Thyroid gland (tissue), 4 donors: ENCODE data around the gene UVSSA. TPM values are rescaled to one million over a fixed set of nuclear protein-coding genes. Genes with fewer than 3 reads are reported as not detected.

Experiments
- DNase-seq, 2 donors: peaks; one replicate each; pipeline ENCODE4 v3.0.0-alpha.2; 2019
- H3K27ac ChIP-seq, 3 donors: fragments of 200-600 bp; sonication (generic); 1 replicate in 2 of 3; 2 replicates in 1 of 3; pipeline ENCODE4 v1.5.1; 2016 to 2019; ENCODE audit warnings: mild to moderate bottlenecking in 1 of 3, moderate library complexity in 1 of 3
- H3K27me3 ChIP-seq: fragments of 200-600 bp; sonication (generic); one replicate; pipeline ENCODE4 v1.5.1; 2019
- H3K36me3 ChIP-seq, 2 donors: fragments of 200-600 bp; sonication (generic); one replicate each; pipeline ENCODE4 v1.5.1; 2016 to 2019
- H3K4me1 ChIP-seq, 2 donors: fragments of 200-600 bp; sonication (generic); one replicate each; pipeline ENCODE4 v1.5.1; 2017 to 2019
- H3K4me3 ChIP-seq, 3 donors: fragments of 200-600 bp; sonication (generic); replicated peaks in 1 of 3; 1 replicate in 2 of 3; 2 replicates in 1 of 3; pipeline ENCODE4 v1.5.1; 2016; ENCODE audit warnings: mild to moderate bottlenecking in 1 of 3
- H3K9me3 ChIP-seq: fragments of 200-600 bp; sonication (generic); one replicate; pipeline ENCODE4 v1.5.1; 2017
- CTCF ChIP-seq, 6 experiments: fragments of 200-600 bp in 3 of 6; fragments of 450-650 bp in 3 of 6; sonication (generic) in 3 of 6; IDR thresholded peaks; one replicate each; pipeline ENCODE4 v1.5.1; 2016 to 2019; ENCODE audit warnings: antibody characterized with exemption in 6 of 6, mild to moderate bottlenecking in 2 of 6, inconsistent platforms in 1 of 6, moderate library complexity in 1 of 6
- POLR2A ChIP-seq, 2 donors: fragments of 450-650 bp; IDR thresholded peaks; one replicate each; pipeline ENCODE4 v1.6.1; 2017; ENCODE audit warnings: antibody characterized with exemption in 2 of 2, mild to moderate bottlenecking in 2 of 2, moderate library complexity in 1 of 2
- WGBS, 2 donors: methylation state at CpG; one replicate each; pipeline ENCODE4 v1.1.5; 2017; 5-methylcytosine and 5-hydroxymethylcytosine counted together
- intact Hi-C: fragments of 100-400 bp; cut with DNase I; formaldehyde crosslinking; loops from one replicate; pipeline ENCODE4 v1.15.1; 2023
- total RNA-seq, 4 donors: library from RNA; depleted of rRNA; stranded (reverse); fragments of >200 nt; gene quantifications; one replicate each; pipeline ENCODE4 v1.2.3, GENCODE V29; 2016

UVSSA gene
- total RNA-seq, 4 donors from 2014 or later, result 16.7 to 38.7 (median 27.7) TPM

DNA sequence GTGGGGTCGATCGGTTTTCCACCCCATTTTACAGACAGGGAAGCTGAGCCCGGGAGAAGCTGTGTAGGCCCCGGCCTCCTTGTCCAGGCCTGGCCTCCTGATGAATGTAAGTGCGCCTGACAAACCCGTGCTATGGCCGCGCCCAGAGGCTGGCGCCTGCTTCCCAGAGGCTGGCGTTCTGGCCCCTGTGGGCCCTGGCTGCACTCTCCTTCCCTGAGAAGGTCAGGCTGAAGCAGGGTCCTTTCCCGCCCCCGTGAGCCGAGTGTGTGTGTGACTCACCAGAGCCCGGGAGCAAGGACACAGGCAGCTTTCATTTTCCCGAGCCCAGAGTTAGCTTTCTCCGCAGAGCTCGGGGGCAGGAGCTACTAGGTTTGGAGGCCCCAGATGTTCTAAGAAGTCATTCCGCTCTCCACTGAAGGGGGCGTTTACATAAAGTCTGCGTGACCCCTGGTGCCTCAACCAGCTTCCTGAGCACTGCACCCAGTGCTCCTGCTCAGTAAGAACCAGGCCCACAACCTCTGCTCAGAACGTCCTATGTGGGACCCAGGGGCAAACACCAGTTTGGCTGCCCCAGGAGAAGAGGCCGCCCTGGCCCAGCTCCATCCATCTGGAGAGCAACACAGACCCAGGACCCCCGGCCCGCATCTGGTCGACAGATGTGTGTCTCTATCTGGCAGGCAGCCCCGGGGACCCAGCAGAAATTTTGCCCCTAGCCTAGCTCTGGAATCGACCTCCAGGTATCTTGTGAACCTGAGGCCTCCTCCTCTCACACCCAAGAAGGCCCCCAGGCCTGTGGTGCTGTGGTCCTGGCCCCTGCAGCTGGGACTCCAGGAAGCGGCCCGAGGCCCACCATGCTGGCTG lies 13.6 kb downstream of the UVSSA start:
- no peaks in the 10 kb centered on the region for H3K9me3 ChIP-seq
- no peak overlapping the region for H3K4me3 ChIP-seq
- intact Hi-C loops, result no loop called here
- no peaks in the 10 kb centered on the region for H3K36me3 ChIP-seq
- TF ChIP-seq CTCF (IDR thresholded peaks at IDR 0.05) (no peak), POLR2A (IDR thresholded peaks at IDR 0.05) (no peak)
- H3K4me1 ChIP-seq, result no peaks in the 10 kb centered on the region
- H3K27me3 ChIP-seq, result no peaks in the 10 kb centered on the region
- H3K27ac ChIP-seq, result no peak overlapping the region
- DNase-seq, result no peak
- WGBS, 2 donors, result 85 to 94% methylated on average over 18 to 25 of the region's 29 CpGs

GRCh38 chr4:1361431-1361830 lies 14.4 kb downstream of the UVSSA start:
- H3K36me3 ChIP-seq, result no peaks in the 10 kb centered on the region
- intact Hi-C loops, result no loop called here
- 86 to 89% methylated on average over 18 of the region's 18 CpGs for WGBS, 2 donors

GRCh38 chr4:1362046-1362445 lies 15.0 kb downstream of the UVSSA start:
- no peaks in the 10 kb centered on the region for H3K36me3 ChIP-seq
- no peak overlapping the region for H3K4me3 ChIP-seq
- no peaks in the 10 kb centered on the region for H3K9me3 ChIP-seq
- TF ChIP-seq CTCF (IDR thresholded peaks at IDR 0.05) (no peak), POLR2A (IDR thresholded peaks at IDR 0.05) (no peak)
- no peak overlapping the region for H3K27ac ChIP-seq
- no peaks in the 10 kb centered on the region for H3K4me1 ChIP-seq
- no peak for DNase-seq
- 89 to 92% methylated on average over 9 to 10 of the region's 10 CpGs for WGBS, 2 donors
- intact Hi-C loops, result no loop called here
- H3K27me3 ChIP-seq, result no peaks in the 10 kb centered on the region

More at GRCh38 chr4:1361431-1361830, 14.4 kb downstream of the UVSSA start:
- no peak overlapping the region for H3K4me3 ChIP-seq
- no peak for TF ChIP-seq CTCF (IDR thresholded peaks at IDR 0.05)
- no peak for TF ChIP-seq POLR2A (IDR thresholded peaks at IDR 0.05)
- no peaks in the 10 kb centered on the region for H3K4me1 ChIP-seq
- H3K27ac ChIP-seq, result no peak overlapping the region
- no peaks in the 10 kb centered on the region for H3K27me3 ChIP-seq
- no peaks in the 10 kb centered on the region for H3K9me3 ChIP-seq
- DNase-seq, result no peak

- no peak for TF ChIP-seq CTCF (IDR thresholded peaks at IDR 0.05)
- no peak for TF ChIP-seq POLR2A (IDR thresholded peaks at IDR 0.05)
- H3K9me3 ChIP-seq, result no peaks in the 10 kb centered on the region
- no peaks in the 10 kb centered on the region for H3K27me3 ChIP-seq
- DNase-seq, result no peak
- no peaks in the 10 kb centered on the region for H3K4me1 ChIP-seq
- intact Hi-C loops, result no loop called here
- no peak overlapping the region for H3K27ac ChIP-seq
- 93 to 95% methylated on average over 17 of the region's 17 CpGs for WGBS, 2 donors
- no peaks in the 10 kb centered on the region for H3K36me3 ChIP-seq
- H3K4me3 ChIP-seq, result no peak overlapping the region
Measured at GRCh38 chr4:1362521-1362920, 15.5 kb downstream of the UVSSA start.

DNA sequence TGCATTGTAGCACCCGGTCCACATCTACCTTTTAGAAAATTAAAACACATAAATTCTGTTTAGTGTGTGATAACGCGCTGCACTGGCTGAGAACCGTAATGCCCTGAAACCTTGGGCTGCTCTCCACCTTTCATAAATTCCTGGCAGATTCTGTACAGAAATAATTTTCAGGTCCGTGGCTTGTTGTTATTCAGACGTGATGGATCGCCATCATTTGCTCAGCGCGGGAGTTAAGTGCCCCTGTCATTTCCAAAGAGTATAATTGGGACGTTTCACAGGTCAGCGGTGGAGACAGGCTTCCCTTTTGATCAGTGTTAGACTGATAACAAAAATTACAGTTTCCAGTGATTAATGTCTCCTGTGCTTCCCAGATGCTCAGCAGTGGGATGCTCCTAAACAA lies 16.5 kb downstream of the UVSSA start:
- intact Hi-C loops, result no loop called here
- 91 to 92% methylated on average over 11 of the region's 11 CpGs for WGBS, 2 donors
- TF ChIP-seq POLR2A (IDR thresholded peaks at IDR 0.05), result no peak

More for the DNA sequence above, 16.5 kb downstream of the UVSSA start:
- no peak for DNase-seq
- Histone ChIP-seq H3K27me3 (no peaks in the 10 kb centered on the region), H3K4me3 (no peak overlapping the region), H3K36me3 (no peaks in the 10 kb centered on the region), H3K4me1 (no peaks in the 10 kb centered on the region), H3K9me3 (no peaks in the 10 kb centered on the region), H3K27ac (no peak overlapping the region)
